ENCODE results near the gene PHF3.

Gene PHF3

GRCh38 chr6:63611560-63611959, 24.0 kb upstream of the PHF3 start:
- Histone ChIP-seq H3K4me1 (ENCODE audit: insufficient read depth, low read length, severe bottlenecking) (no peaks in the 10 kb centered on the region), H3F3A (ENCODE audit: insufficient read depth, low read length) (no peaks in the 10 kb centered on the region), H3K4me2 (ENCODE audit: low read length) (no peak overlapping the region), H3K9me2 (ENCODE audit: low read depth, low read length) (no peaks in the 10 kb centered on the region), H2AFZ (ENCODE audit: low read length) (no peak overlapping the region), H3K4me3 (ENCODE audit: low read depth, low read length, poor library complexity, severe bottlenecking) (no peak overlapping the region), H3K9ac (ENCODE audit: low read length) (no peak overlapping the region), H3K36me3 (ENCODE audit: insufficient read depth, low read length) (no peaks in the 10 kb centered on the region), H3K27ac (ENCODE audit: low read depth, low read length, poor library complexity, severe bottlenecking) (no peak overlapping the region), H3K27me3 (ENCODE audit: insufficient read depth, low read length) (no peaks in the 10 kb centered on the region), H4K20me1 (ENCODE audit: insufficient read depth, low read length) (no peaks in the 10 kb centered on the region), H3K79me2 (ENCODE audit: insufficient read depth, low read length) (no peaks in the 10 kb centered on the region), H3K9me3 (ENCODE audit: low read length) (no peaks in the 10 kb centered on the region)
- TF ChIP-seq EZH2 (IDR thresholded peaks at IDR 0.05; ENCODE audit: borderline replicate concordance, low read length) (no peak), CTCF (IDR thresholded peaks at IDR 0.05; ENCODE audit: low read length) (no peak)

DNA sequence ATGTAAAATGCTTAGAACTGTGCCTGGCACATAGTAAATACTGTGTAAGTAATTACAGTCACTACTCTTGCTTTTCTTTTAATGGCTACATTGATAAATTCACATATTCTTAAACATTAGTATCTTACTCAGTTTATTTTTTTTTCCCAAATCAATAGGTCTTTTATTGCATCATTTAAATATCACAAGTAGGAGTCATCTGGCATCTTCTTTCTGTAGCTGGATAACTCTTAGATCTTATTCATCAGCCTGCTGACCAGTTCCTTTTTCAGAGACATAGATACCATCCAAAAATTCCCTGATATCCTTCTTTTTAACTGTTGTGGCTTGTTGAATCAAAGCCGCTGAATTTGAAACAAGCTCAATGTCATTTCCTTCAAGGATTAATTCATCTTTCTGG, 20.0 kb upstream of the PHF3 start:
- Histone ChIP-seq H3K9me3 (ENCODE audit: low read length) (no peaks in the 10 kb centered on the region), H3K4me3 (ENCODE audit: low read depth, low read length, poor library complexity, severe bottlenecking) (no peak overlapping the region), H3K4me1 (ENCODE audit: insufficient read depth, low read length, severe bottlenecking) (no peaks in the 10 kb centered on the region), H2AFZ (ENCODE audit: low read length) (no peak overlapping the region), H4K20me1 (ENCODE audit: insufficient read depth, low read length) (no peaks in the 10 kb centered on the region), H3K4me2 (ENCODE audit: low read length) (no peak overlapping the region), H3K27ac (ENCODE audit: low read depth, low read length, poor library complexity, severe bottlenecking) (no peak overlapping the region), H3K27me3 (ENCODE audit: insufficient read depth, low read length) (no peaks in the 10 kb centered on the region), H3K79me2 (ENCODE audit: insufficient read depth, low read length) (no peaks in the 10 kb centered on the region), H3K9ac (ENCODE audit: low read length) (no peak overlapping the region), H3K9me2 (ENCODE audit: low read depth, low read length) (no peaks in the 10 kb centered on the region), H3K36me3 (ENCODE audit: insufficient read depth, low read length) (no peaks in the 10 kb centered on the region), H3F3A (ENCODE audit: insufficient read depth, low read length) (no peaks in the 10 kb centered on the region)
- TF ChIP-seq EZH2 (IDR thresholded peaks at IDR 0.05; ENCODE audit: borderline replicate concordance, low read length): no peak
- no peak for TF ChIP-seq CTCF (IDR thresholded peaks at IDR 0.05; ENCODE audit: low read length)

GRCh38 chr6:63624091-63624490, 11.5 kb upstream of the PHF3 start:
- H3K36me3 ChIP-seq (ENCODE audit: insufficient read depth, low read length): no peaks in the 10 kb centered on the region
- no peak overlapping the region for H2AFZ ChIP-seq (ENCODE audit: low read length)
- TF ChIP-seq CTCF (IDR thresholded peaks at IDR 0.05; ENCODE audit: low read length) (no peak), EZH2 (IDR thresholded peaks at IDR 0.05; ENCODE audit: borderline replicate concordance, low read length) (no peak)
- H3F3A ChIP-seq (ENCODE audit: insufficient read depth, low read length): no peaks in the 10 kb centered on the region
- no peak overlapping the region for H3K4me3 ChIP-seq (ENCODE audit: low read depth, low read length, poor library complexity, severe bottlenecking)
- no peaks in the 10 kb centered on the region for H3K9me2 ChIP-seq (ENCODE audit: low read depth, low read length)
- H4K20me1 ChIP-seq (ENCODE audit: insufficient read depth, low read length): no peaks in the 10 kb centered on the region; the same call in 1 of the 2 replicates
- no peaks in the 10 kb centered on the region for H3K9me3 ChIP-seq (ENCODE audit: low read length)
- no peak overlapping the region for H3K4me2 ChIP-seq (ENCODE audit: low read length)
- no peaks in the 10 kb centered on the region for H3K27me3 ChIP-seq (ENCODE audit: insufficient read depth, low read length)
- no peaks in the 10 kb centered on the region for H3K79me2 ChIP-seq (ENCODE audit: insufficient read depth, low read length)
- no peak overlapping the region for H3K27ac ChIP-seq (ENCODE audit: low read depth, low read length, poor library complexity, severe bottlenecking)
- H3K9ac ChIP-seq (ENCODE audit: low read length): no peak overlapping the region
- H3K4me1 ChIP-seq (ENCODE audit: insufficient read depth, low read length, severe bottlenecking): no peaks in the 10 kb centered on the region
